NOMO-1 (cell line): ENCODE measurements around the gene MAFF.
"Not testable (repeated sequence)": the region's sequence is repeated elsewhere in the genome, so short reads cannot be mapped to it uniquely, and the experiment has no call there.

ENCODE experiments used
- DNase-seq, 2 experiments: peaks; one replicate each; lab custom pipeline; 2025; ENCODE audit not compliant: unreplicated experiment in 2 of 2; lab: John Stamatoyannopoulos, UW

The MAFF gene

DNA sequence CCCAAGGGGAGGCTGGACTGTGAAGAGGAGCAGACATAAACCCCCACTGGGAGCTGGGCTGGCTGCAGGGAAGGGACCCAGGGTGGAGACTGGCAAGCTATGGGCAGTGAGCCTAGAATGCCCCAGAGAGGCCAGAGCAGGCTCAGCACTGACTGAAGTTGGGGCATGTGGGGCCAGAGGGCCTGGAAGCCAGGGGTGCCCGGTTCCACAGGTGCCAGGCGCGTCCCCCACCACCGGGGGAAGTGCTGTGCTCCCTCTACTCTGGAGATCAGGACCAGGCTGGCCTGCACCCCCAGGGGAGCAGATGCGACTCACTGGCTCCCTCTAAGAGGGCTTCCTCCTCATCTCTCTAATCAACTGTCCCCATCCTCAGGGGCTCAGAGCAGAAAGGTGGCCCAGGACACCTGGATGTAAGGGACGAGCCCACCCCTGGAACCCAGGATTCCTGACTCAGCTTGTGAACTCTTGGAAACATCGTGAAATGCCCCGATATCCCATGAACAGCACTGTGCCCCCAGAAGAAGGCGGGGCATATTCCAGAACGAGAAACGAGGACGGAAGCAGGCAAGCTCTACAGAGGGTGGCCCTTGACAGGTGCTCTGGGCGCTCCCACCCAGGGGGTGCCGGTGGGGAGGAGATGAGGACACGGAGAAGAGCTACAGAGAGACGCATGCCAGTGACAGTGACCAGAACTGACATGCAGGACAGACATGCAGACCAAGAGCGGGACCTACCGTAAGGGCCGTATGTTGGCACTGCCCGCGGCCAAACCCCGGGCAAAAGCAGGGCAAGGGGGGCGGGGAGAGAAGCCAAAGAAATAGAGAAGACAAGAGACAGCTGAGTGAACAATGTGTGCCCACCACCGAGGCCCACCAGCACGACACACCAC is 20.4 kb downstream of the MAFF start:
- no peak for DNase-seq

DNA sequence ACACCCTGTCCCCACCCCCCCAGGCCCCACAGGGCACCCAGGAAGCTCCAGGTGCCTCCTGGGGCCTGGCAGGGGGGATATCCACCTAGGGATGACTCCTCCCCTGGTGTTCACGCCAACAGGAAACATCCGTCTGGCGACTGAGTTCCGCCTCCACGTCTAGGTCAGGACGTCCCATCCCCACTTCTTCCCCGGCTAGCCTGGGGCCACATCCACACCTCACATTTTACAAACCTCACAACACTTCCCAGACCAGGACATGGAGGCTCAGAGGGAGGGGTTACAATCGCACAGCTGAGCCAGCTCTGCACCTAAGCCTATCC is 21.0 kb downstream of the MAFF start:
- no peak for DNase-seq

DNA sequence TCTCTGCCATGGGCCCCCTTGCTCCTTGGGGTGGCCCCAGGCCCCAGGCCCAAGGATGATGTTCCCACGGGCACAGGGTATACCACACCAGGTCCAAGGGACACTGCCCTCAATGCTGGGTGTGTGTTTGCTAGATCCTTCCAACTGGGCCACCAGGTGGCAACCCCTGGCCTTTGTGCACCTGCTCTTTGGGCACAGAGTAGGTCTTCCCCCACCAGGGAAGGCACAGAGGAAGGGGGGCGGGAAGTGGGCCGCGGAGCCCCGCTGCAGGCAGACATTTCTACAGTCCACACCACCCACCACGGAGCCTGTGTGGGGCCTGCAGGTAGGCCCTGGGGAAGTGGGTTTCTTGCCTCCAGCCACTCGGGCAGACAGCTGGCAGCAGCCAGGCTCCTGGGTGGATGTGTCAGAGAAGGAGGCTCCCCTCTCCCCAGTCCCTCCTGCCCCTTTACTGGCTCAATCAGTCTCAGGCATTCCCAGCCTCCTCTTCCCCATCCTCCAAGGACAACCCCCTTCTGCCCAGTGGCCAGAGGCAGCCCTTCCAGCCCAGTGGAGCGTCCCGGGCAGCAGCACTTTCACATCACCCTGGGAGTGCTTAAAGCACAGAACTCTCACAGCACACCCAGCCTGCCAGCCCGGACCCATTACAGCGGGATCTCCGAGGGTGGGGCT is 21.6 kb downstream of the MAFF start:
- no peak for DNase-seq

DNA sequence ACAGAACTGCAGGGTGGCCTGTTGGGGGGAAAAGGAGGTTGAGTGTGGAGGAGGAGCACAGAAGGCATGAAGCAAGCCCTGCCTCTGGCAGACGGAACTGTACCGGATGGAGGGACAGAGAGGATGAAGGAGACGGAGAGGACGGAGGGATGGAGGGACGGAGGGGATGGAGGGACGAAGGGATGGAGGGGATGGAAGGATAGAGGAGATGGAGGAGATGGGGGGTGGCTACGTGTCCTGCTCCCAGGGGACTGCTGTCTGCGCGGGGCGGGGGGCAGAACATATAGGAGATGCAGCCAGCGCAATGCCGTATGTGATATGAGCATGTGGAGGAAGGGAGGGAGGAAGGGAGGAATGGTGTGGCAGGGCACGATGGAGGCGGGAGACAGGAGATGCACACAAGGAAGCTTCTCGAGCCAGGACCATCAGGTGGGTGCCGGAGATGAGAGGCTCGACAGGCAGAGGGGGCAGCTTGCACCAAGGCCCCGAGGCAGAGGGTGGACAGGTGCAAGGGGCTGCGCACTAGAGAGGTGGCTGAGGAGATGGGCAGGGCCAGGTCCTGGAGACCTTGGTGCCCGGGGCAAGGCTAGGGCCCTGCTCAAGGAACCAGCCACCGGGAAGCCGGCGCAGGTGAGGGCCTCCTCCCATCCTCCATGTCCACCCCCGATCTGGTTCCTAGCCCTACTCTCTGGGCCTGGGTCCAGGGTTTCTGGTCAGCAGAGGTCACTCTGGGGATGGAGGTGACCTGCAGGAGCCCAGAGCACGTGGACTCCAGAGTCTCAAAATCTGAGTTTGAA is 25.3 kb downstream of the MAFF start:
- DNase-seq, result no peak

DNA sequence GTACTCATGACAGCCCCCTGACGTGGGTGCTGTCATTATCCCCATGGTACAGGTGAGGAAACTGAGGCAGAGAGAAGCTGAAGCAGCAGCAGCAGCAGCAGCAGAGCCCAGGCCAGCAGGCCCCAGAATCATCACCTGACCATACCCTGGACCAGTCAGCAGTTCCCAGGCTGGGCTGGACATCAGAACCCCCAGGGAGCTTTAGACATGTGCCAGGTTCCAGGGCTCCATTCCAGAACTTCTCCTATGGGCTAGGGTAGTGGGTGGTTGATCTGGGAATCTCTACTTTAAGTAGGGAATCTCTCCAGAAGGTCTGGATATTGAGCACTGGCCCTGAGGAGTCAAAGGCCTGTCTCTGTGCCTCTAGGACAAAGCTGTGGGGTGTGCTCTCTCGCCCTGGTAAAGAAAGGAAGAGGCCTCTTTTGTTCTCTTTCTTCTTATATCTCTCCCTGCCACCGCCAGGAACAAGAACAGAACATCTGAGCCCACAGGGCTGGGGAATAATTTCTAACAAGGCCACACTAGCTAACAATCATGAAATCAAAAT is 26.6 kb downstream of the MAFF start:
- DNase-seq, result no peak

DNA sequence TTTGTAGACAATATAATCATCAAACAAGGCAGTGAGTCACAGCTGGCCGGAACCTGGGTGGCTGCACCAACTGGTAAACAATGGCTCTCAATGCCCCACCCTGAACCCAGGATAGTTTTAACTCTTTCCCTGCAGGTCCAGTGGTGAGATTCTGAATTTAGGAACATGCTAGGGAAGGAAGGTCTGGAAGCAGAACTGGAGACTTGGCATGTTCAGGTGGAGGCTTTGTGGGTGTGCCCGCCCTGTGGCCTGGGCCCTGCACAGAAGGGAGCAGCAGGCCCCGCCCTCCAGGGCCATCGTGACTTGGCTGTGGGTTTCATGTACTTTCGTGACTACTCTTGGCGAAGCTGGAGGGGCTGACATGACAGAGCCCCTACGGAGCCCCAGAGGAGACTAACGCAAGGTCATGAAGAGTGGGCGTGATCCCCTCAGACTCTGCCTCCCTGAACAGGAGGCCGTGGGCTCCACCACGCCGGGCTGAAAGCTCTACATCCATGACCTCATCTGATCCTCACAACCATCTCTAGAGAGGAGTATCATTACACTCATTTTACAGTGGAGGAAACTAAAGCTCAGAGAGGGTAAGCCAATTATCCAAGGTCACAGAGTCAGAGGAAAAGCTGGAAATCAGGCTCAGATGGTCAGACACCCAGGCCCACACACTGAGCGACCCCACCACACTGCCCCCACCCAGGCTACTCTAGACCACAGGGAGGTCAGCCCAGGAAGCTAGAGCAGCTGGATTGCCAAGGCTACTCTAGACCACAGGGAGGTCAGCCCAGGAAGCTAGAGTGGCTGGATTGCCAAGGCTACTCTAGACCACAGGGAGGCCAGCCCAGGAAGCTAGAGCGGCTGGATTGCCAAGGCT is 27.3 kb downstream of the MAFF start:
- DNase-seq, result no peak

DNA sequence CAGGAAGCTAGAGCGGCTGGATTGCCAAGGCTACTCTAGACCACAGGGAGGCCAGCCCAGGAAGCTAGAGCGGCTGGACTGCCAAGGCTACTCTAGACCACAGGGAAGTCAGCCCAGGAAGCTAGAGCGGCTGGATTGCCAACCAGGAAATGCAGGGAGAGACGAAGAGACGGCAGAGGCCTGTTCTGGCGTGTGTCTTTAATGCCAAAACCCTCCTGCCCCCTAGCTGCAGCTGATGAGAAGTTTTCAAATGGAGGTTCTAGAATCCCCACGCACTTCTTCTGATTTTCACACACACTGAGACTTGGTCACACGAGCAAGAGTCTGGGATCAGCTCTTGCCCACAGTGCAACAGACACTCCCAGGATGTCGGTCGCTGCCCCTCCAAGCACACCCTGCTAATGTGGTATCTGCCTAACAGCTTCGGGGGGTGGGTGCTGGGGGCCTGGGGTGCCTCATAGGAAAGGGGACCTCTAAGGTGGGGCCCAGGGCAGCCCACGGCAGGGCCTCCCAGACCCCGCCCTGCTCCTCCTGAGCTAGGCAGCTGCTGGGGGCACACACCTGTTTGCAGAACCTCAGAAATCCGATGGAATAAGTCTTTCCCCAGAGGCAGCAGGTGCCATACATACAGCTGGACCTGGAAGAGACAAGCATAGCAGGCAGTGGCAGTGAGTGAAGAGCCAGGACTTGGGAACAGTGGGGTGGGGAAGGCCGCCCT is 28.5 kb downstream of the MAFF start:
- DNase-seq, result peak; percentile 68 to 70

DNA sequence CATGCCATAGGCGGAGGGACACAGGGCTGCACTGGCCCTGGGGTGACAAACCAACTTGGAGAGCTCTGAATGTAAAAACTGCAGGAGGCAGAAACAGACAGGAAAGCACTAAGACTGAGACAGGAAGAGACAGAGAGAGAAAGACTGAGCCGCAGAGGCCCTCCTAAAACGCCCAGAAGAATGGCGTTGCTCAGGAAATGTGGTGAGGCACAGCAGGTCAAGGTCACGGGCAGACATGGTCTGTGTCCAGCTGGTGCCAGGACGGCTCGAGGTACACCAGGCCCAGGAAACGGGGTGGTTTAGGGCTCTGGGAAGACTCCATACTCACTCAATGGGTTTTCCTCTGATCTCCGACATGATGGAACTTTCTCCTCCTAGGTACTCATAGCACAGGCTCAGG is 29.1 kb downstream of the MAFF start:
- no peak for DNase-seq

DNA sequence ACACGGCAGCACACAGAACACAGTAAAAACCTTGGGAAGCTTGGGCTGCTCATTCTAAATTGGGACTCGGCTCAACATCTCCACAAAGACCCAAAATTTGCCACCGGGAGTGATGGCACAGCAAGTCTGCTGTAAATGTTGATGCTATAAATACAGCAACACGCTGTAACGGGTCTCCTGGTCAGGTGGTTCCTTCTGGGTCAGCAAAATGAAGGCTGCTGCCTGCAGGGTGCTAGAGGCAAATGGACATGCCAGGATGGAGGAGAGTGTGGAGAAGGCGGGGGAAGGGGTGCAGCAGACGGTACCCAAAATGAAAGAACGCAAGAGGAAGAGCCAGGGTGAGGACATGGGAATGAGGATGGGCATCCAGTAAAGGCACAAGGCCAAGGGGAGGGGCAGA is 30.4 kb downstream of the MAFF start:
- no peak for DNase-seq

DNA sequence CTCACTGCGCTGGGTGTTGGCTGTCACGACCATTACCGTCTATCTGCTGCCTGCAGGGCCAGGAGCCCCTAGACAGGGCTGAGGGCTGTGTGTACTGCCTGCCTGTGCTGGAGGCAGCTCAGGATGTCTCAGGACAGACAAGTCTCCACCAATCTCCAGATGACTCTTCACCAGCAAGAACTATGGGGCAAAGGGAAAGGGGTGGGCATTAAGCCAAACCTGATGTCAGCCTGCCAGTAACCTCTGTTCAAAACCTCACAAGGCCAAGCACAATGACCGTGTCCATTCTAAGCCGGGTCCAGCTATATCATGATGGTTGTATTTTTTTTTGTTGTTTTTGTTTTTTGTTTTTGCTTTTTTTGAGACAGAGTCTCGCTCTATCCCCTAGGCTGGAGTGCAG is 31.6 kb downstream of the MAFF start:
- no peak for DNase-seq

DNA sequence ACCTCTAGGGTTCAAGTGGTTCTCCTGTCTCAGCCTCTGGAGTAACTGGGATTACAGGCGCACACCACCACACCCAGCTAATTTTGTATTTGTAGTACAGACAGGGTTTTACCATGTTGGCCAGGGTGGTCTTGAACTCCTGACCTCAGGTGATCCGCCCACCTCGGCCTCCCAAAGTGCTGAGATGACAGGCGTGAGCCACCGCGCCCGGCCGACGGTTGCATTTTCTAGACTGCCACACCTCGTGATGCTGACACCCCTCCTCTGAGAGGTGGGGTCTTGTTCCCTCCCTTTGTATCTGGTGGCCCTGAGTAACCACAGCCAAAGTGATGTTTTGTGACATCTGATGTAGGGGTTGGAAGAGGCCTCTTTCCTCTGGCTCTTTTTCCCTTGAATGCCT is 32.1 kb downstream of the MAFF start:
- DNase-seq, result not testable (repeated sequence)

DNA sequence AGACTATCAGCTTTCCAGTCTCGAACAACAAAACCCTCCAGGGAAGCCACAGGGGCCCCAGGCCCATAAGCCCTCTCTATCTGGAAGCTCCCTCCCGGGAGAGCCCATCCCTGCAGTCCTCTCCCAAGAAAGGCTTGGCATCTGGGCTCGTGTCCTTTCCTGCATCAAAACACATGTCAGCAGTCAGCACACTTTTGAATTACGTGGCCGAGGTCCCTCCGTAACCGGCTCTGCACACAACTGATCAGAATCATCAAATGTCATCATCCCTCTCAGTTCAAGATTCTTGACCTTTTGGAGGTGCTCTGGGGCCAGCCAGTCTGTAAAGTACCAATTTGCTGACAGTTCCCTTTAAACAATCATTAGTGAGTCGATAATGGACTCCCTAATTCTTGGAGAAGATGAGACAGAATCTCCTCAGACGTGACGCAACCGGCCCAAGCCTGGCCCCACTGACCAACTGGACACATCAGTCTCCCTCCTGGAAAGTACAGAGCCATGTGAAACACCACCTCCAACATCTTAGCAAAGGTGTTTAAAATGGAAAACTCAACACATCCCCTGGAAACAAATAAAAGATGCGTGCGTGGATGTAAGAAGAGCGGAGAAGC is 33.6 kb downstream of the MAFF start:
- no peak for DNase-seq

DNA sequence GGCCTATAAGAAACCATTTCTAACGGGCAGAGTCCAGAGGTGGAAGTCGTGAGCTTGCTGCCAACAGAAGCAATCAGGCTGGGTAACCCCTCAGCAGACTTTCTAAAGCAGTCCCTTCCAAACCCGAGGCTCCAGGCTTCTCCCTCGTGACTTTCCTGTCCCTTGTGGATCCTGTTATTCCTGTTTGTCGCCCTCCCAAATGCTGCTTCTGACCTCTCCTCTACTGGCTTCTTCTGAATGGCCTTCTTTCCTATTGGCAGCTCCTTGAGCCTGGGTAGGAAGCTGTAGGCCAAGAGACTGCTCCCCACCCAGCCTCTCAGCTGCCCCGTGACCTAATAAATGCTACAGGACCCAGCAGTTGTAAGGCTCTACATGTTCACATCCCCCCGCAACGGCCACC is 35.0 kb downstream of the MAFF start:
- no peak for DNase-seq

DNA sequence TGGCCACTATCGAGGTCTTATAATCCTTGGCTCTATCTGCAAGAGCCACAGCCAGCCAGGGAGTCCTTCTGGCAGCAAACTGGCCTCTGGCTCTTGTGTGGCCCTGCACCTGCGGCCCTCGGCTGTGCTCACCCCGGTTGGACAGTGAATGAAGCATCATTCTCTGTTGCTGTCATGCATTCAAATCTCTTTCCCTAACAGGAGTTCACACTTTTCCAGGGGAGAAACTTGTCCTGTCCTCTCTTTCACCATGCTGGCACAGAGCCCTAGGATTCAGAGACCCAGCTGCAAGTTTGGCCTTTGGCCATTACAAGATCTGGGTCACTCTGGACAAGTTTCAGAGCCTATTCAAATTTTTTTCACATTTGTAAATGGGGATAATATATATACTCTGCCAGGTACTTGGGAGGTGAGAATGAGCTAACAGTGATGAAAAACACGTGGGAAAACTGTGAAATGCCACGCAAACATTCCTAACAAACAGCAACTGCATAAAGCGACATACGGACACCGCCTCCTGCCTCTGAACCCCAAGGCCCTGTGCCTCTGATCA is 36.8 kb downstream of the MAFF start:
- DNase-seq, result no peak

DNA sequence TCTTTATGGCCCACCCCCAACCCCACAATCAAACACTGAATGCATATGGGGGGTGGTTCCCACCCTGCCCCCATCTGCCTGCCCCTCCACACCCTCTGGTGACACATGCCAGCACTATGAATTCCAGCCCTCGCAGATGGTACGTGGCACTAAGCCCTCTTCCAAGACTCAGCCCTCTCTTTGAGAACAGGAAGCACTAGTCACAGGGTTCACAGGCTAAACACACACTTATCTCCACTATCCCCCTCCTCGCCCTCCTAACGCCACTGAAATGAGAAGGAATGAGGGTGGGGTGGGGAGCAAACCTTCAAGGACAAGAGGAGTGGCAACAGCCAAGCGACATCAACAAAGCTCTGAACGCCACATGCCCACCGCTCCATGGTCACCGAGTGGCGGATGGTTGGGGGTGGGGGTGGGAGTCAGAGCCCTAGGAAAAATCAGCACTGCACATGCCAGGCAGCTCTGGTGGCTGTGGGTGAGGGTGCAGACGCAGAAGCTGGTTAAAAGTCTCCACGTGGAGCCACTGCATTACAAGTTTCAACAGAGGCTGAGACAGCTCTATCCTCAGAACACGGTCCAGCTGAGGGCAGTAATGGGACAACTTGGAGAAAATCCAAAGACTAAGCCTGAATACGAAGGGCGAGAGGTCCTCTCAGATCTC is 37.4 kb downstream of the MAFF start:
- DNase-seq, result no peak

DNA sequence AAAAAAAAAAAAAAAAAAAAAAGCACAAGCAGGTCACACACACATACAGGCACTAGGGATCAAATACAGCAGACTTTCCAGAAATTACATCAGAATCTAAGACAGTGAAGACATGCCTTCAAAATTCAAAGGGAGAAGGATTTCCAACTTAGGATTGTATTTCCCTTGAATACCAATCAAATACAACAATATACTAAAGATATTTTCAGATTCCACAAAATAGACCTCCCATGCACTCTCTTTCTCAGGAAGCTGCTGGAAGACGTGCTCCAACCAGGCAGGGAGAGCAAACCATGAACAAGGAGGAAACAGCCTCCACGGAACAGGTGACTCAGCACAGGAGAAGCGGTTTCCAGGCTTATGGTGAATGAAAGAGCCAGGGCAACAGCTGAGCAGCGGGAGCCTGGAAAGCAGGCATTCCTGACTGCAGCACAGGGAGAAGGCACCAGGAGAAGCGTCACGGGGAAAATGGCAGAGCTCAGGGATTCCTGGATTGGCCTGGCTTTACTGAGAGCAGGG is 39.0 kb downstream of the MAFF start:
- no peak for DNase-seq

DNA sequence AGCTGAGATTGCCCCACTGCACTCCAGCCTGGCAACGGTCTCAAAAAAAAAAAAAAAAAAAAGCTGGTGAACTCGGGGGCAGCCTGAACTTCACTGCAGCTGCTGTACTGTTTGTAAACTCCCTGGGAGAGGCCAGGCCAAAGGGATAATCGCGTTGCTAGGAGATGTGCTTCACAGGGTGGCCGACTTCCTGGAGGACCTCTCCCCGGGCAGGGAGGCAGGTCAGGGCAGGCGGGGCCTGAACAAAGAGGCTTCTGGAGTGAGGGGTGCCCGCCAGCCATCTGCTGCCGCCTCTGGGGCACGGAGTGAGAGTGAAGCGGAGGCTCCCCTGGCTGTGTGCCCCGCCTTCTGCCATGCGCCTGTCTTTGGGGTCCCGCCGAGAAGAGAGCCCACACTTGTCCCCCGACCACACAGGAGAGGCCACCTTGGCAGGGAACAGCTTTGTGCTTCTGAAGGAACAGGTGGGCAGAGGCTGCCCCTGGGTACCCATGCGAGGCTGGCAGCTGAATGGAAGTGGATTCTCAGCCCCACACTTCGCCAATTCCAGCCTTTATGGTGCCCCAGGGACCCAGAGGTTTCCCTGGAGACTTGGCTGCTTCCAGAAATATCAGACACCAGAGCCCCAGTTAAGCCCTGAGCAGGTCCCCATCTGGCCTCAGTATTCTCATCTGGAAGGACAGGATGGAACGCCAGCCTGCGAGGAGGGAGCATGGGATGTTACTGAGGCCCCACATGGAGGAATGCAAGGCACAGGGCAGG is 41.4 kb downstream of the MAFF start:
- DNase-seq, result no peak

DNA sequence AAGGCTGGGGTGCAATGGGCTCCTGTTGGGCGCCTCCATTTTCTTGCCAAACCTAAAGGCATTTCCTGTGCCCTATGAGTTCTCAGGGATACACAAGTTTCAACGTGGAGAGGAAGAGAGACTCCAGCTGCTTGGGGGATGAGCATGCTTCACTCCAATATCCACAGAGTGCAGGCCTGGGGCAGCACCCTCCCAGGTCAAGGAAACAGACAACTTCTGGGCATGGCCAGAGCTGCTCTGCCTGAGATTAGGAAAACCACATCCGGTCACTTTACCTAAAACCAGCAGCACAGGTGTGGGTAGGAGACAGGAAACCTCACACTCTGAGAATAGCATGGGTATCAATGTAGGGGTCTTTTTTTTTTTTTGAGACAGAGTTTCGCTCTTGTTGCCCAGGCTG is 42.3 kb downstream of the MAFF start:
- no peak for DNase-seq
